GM19438 (cell line): ENCODE results near the gene CLEC2A.
A peak's percentile ranks its signal among the peaks of the same experiment; 100 is the strongest.
"Not testable (repeated sequence)": the region's sequence is repeated elsewhere in the genome, so short reads cannot be mapped to it uniquely, and the experiment has no call there.

Experiments
- ATAC-seq: cut with Tn5 transposase; IDR thresholded peaks from one replicate; pipeline ENCODE4 v1.9.1; 2021; ENCODE audit warnings: low read depth; ENCODE audit not compliant: unreplicated experiment

The CLEC2A gene, protein sequence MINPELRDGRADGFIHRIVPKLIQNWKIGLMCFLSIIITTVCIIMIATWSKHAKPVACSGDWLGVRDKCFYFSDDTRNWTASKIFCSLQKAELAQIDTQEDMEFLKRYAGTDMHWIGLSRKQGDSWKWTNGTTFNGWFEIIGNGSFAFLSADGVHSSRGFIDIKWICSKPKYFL

DNA sequence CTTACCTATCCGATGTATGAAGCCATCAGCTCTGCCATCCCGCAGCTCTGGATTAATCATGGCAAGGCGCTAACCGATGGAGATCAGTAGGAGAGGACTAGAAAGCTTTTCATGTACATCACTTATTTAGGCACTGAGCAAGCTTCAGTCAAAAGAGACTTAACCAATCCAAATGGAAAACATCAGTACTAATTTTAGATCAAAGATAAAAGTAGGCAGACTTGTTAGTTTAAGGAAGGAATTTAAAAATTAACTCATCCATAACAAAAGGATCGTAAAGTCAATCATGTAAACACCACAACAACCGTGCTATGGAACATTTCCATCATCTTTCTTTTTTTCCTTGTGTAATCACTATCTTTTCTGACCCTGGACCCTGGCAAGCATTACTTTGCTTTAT, at the start of gene CLEC2A:
CLEC2A (minus strand) TSS at position 101 of the 400 bp plus-strand sequence; CDS start at position 60, 41 bp downstream.
- no peak for ATAC-seq

DNA sequence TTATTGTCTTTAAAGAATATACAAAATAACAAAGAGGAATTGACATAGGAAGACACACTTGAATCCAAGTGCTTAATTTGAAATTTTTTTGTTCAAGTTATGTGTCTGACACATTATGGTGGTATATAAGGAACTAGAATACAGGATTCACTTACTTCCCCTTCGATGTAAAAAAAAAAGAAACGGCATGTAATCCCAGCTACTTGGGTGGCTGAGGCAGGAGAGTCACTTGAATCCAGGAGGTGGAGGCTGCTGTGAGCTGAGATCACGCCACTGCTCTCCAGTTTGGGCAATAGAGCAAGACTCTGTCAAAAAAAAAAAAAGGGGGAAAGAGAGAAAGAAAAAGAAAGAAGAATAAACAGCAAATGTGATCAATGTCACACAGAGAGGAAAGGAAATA, 48.0 kb upstream of the CLEC2A start:
- no peak for ATAC-seq

DNA sequence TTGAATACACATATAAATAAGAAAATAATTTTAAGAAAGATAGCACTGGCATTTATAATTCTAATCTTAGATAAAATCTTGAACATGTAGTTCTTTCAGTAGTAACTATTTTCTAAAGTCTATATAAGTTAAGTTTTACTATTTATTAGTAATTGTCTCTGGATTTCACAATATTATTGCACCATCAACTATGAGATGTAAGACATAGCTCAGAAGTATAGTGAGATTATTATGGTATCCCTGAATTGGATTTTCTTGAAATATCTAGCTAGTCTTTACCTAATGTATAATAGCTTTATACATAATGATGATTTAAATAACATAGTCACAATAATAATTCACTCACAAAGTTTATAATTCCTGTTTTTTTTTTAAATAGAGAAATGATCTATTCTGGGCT, 45.7 kb upstream of the CLEC2A start:
- no peak for ATAC-seq

DNA sequence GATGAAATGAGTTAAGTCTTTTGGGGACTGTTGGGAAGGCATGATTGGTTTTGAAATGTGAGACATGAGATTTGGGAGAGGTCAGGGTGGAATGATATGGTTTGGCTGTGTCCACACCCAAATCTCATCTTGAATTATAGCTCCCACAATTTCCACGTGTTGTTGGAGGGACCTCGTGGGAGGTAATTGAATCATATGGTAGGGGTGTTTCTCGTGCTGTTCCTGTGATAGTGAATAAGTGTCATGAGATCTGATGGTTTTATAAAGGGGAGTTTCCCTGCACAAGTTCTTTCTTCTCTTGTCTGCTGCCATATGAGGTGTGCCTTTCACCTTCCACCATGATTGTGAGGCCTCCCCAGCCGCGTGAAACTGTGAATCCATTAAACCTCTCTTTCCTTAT, 44.5 kb upstream of the CLEC2A start:
- not testable (repeated sequence) for ATAC-seq

DNA sequence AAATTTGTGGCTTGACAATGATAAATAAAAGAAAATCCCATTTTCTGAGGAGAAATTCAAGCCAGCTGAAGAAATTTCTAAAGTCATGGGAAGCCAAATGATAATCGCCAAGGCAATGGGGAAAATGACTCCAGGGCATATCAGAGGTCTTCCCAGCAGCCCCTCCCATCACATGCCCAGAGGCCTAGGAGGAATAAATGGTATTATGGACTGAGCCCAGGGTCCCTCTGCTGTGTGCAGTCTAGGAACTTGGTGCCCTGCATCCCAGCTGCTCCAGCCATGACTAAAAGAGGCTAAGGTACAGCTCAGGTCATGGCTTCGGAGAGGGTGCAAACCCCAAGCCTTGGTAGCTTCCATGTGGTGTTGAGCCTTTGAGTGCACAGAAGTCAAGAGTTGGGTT, 43.4 kb upstream of the CLEC2A start:
- no peak for ATAC-seq

DNA sequence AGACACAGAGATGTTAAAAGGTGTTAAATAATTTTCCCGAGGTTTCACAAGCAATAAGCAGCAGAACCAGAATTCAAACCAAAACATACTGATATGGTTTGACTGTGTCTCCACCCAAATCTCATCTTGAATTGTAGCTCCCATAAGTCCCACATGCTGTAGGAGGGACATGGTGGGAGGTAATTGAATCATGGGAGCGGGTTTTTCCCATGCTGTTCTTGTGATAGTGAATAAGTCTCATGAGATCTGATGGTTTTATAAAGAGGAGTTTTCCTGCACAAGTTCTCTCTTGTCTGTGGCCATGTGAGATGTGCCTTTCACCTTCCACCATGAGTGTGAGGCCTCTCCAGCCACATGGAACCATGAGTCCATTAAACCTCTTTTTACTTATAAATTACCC, 42.6 kb upstream of the CLEC2A start:
- not testable (repeated sequence) for ATAC-seq

DNA sequence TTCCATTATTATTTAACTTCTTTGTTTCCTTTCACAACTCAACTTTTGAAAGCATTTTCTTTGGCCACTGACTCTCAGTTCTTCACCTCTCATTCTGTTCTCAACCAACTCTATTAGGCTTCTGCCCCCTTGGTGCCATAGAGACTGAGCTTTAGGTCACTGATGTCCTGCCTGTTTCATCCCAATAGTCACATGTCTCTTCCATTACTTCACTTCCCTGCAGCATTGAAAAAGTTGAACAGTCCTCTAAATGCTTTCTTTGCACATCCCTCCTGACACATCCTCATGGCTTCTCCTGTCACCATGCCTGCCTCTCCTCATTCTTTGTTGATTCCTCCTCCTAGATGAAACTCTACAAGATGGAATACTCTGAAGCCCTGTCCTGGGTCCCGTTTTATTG, 41.8 kb upstream of the CLEC2A start:
- no peak for ATAC-seq

DNA sequence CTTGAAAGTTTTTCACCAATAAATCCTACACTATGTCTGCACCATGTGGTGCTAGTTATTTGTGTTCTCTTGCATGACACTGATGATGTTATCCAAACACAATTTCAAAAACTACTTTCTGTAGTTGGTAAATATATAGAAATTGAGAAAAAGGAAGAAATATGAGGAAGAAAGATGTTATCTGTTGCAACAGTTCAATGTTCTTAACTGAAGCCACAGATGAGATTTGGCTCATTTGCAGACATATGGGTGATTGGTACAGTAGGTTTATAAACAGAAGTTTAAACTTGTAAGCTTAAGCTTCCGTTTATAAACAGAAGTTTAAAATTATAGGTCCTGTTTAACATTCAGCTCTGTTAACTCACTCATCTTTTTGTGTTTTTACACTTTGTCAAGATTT, 39.0 kb upstream of the CLEC2A start, which contains the start of gene CLEC12A:
CLEC12A (plus strand) TSS at position 229 of the 400 bp plus-strand sequence. CDS start 188 bp downstream, outside the sequence.
- no peak for ATAC-seq

DNA sequence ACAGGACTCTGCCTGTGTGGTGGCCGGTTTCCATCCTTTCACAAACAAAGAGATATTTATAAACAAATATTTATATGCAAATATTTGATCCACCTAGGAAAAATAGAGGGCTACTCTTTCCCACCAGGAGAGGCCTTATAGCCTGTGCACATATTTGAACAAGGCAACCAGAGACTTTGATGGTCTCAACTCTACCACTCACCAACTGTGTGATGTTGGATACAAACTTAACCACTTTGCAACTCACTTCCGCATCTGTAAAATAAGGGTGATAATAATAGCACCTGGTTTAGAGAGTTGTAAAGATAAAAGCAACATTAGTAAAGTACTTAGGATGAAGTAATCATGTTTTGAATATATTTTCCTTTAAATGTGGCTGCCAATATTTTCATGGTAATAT, 37.5 kb upstream of the CLEC2A start:
- ATAC-seq: no peak

DNA sequence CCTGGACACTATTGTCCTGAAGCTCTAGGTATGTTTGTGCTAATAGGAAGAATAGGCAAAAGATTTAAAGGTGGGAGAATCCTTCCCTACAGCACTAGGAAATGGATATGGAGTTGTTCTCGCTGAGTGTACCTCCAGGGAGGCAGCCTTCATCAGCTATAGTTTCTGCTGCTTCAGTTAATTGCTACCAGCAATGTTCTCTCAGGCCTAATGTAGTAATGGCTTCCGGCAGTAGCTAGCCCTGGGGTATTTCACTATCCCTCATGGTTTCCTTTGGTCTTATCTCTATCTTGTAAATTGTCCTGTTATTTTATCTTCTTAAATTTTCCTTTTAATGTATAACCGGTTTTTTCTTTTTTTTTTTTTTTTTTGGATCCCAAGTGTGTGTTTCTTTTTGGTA, 29.7 kb upstream of the CLEC2A start:
- ATAC-seq: no peak

DNA sequence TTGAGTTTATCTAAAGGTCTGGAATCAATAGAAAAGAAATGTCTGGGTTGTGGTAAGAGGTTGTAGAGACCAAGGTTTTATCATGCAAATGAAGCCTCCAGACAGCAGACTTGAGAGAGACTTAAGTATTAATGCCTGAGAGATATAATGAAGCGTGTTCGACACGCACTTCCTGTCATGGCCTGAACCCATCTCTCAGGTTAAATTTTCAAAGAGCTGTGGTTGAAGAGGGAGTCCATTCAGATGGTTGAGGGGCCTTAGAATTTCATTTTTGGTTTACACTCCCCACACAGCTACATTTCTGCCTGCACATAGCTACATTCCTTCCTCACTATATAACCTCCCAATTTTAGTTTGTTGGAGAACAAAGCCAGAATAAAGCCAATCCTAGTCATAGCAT, 28.9 kb upstream of the CLEC2A start:
- ATAC-seq: peak; percentile 89

DNA sequence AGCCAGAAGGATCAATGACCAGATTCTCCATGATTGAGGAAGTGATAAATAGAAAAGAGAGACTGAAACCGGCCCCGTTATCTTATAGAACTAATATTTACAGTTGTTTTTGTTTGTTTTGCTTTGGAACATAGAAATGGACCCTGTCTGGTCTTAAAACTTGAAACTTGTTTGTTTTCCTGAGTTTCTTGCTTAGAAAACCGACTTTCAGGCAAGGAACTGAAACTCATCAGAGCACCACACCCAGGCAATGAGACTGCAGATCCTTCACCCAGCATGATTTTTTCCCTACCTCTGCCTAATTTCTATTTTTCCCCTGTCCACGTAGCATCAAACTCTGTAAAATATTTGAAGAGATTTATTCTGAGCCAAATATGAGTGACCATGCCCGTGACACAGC, 28.4 kb upstream of the CLEC2A start:
- ATAC-seq: peak; percentile 23

DNA sequence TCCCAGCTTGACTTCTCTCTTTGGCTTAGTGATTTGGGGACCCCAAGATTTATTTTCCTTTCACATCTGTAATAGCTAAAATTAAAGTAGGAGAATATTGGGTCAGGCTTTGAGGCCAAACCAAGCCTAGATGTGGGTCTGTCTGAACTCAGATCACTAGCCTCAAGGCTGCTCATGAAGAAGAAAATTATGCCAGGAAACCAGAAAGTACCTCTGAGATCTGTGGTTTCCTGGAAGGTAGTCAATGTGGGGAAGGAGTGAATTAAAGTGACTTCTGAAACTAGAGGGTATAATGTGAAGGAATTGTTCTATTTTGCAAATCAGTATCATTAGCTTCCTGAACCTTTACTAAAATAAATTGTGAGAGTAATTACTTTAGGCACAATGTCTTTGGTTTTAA, 25.7 kb upstream of the CLEC2A start:
- no peak for ATAC-seq

DNA sequence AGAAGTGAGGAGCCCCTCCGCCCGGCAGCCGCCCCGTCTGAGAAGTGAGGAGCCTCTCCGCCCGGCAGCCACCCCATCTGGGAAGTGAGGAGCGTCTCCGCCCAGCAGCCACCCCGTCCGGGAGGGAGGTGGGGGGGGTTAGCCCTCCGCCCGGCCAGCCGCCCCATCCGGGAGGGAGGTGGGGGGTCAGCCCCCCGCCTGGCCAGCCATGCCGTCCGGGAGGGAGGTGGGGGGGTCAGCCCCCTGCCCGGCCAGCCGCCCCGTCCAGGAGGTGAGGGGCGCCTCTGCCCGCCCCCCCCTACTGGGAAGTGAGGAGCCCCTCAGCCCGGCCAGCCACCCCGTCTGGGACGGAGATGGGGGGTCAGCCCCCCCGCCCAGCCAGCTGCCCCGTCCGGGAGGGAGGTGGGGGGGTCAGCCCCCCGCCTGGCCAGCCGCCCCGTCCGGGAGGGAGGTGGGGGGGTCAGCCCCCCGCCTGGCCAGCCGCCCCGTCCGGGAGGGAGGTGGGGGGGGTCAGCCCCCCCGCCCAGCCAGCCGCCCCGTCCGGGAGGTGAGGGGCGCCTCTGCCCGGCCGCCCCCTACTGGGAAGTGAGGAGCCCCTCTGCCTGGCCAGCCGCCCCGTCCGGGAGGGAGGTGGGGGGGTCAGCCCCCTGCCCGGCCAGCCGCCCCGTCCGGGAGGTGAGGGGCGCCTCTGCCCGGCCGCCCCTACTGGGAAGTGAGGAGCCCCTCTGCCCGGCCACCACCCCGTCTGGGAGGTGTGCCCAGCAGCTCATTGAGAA, 21.0 kb upstream of the CLEC2A start:
- not testable (repeated sequence) for ATAC-seq

DNA sequence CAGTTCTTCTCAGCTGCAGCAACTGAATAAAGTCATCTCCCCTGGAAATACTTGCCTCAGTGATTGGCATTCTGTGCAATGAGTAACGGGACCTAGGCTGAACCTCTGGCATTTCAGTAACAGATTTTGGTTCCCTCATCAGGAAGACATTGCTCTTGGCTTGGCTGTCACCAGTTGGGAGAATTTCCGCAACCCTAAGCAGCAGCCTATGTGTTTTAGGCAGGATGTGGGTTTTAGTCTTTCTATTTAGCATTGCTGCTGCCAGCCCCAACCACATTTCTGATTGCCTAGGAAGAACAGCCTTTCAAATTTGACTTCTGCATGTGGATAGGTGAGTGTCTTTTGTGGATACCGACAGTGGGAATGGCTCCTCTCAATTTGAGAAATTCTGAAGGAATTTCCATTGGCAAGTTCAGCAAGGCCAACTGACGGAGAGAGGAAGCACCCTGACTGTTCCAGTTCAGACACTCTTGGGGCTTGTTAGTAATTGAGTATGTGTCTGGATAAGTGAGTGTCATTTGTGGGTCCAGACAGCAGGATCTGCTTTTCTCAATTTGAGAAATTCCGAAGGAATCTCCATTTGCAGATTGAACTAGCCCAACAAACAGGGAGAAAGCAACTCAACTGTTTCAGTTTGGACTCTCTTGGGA, 19.0 kb upstream of the CLEC2A start:
- ATAC-seq: no peak

DNA sequence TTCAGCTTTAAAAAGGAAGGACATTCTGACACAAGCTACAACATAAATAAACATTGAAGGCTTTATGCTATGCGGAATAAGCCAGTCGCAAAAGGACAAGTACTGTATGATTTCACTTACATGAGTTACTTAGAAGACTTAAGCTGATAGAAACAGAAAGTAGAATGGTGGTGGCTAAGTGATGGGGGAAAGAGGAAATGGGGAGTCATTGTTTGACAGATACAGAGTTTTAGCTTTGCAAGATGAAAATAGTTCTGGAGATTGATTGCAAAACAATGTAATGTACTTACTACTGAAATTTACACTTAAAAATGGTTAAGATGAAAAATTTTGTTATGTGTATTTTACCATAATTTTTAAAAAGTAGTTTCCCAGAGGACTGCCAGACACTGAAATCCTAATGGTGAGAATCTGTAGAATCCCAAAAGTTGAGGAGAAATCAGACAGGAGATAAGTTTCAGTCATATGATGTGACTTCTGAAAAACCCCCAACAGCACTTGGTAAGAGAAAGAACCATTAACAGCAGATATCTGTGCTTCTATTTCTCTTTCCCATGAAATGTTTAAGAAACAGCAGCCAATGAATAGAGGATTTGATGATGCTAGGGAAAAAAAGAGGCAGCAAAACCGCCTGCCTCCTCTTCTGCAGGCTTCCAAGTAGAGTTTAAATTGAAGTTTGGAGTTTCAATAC, 16.6 kb upstream of the CLEC2A start:
- ATAC-seq: peak; percentile 94

DNA sequence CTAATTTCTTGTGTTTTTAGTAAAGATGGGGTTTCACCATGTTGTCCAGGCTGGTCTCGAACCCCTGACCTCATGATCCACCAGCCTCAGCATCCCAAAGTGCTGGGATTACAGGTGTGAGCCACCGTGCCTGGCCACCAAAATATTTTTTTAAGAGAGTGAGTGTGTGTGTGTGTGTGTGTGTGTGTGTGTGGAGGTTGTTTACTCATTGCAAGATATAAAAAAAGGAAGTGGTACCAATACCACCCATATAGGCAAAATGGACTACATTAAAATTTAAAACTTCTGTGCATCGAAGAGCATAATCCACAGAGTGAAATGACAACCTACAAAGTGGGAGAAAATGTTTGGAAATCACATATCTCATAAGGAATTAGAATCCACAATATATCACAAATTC, 15.5 kb upstream of the CLEC2A start:
- no peak for ATAC-seq

DNA sequence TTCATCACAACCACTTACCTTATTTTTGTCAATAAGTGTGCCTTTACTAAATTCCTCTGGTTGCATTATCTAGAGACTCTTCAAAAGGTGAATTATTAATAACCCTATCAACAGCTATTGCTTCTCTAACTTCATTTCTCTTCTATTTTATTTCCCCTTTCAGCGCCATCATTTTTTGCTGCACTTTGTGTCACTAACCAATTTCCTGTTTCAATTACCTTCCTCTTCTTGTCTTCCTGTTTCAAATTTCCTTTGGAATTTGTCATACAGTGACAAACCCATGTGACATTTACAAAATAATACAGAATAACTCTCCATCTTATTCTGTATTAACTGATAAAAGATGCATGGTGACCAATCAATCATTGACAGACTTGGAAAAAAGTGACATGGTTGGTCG, 12.2 kb upstream of the CLEC2A start:
- ATAC-seq: no peak

DNA sequence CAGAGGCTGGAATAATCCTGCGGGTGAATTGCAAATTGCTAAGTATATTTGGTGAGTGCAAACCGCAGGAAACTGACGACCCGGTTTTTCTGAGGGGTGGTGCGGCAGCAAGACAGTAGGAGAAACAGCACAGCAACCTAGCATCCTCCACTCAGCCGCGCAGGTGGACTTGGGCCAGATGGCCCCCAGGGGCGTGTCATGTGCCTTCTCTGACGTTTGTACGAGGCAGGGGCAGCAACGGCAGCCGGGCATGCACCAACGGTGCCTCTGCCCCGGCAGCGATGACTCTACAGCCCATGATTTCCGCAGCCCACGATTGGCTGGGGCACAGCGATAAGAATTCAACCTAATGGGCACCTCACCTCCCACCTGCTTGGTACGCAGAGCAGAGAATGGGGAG, 11.1 kb upstream of the CLEC2A start:
- ATAC-seq: peak; percentile 81

DNA sequence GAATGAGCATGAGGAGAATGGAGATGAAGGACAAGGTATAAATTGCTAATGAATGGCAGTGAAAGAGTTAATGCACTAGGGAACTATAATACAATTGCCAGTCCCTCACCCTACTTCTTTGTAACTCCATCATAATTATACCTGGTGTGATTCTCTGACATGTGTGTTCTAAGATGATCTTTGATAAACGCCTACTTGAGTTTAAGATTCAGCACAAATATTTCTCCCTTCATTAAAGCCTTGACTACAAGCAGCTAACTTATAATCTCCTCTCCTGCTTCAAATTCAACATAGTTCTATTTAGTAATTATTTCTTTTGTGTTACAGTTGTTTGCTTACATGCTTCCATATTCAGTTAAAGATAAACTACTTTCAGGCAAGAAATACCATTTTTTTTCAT, 9.7 kb upstream of the CLEC2A start:
- ATAC-seq: no peak

DNA sequence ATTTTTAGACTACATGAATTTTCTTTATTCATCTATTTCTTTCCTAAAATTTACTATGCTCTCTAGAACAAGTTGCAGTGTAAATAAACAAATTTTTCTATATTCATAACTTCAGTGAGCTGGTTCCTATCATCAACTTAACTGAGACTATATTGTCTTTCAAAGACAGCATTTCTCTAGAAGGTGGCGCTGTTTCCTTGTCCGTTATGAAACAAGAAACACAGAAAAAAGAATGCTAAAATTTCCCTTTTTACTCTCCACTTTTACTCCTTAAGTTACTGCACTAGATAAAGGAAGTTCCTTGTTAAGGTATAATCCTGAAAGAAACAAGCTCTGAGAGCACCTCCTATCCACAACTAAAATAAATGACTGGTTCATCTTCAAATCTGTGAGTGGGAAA, 8.2 kb upstream of the CLEC2A start:
- ATAC-seq: no peak
